Epithelial cell of proximal tubule (primary cell): Measurements from ENCODE around the gene RIPOR3. TPM values are rescaled to one million over a fixed set of nuclear protein-coding genes. Genes with fewer than 3 reads are reported as not detected.
"Not testable (repeated sequence)": the region's sequence is repeated elsewhere in the genome, so short reads cannot be mapped to it uniquely, and the experiment has no call there.

Experiments
- DNase-seq: peaks from one replicate; pipeline ENCODE4 v3.0.0-alpha.2; 2011; ENCODE audit warnings: low read depth
- H3K4me3 ChIP-seq: 2 replicates; pipeline ENCODE4 v1.5.1; 2011; ENCODE audit warnings: low read depth, mild to moderate bottlenecking, low read length
- total RNA-seq: library from RNA; depleted of rRNA; stranded (reverse); fragments of >200 nt; gene quantifications from 2 replicates; pipeline ENCODE4 v1.2.3, GENCODE V29; 2015
- TF ChIP-seq, protein P1 (sequence below): conservative IDR thresholded peaks from 2 replicates; pipeline ENCODE4 v1.5.1; 2012; ENCODE audit warnings: low read depth, mild to moderate bottlenecking, low read length

The RIPOR3 gene
- total RNA-seq, 1 donor from 2014 or later = 1.8 TPM

DNA sequence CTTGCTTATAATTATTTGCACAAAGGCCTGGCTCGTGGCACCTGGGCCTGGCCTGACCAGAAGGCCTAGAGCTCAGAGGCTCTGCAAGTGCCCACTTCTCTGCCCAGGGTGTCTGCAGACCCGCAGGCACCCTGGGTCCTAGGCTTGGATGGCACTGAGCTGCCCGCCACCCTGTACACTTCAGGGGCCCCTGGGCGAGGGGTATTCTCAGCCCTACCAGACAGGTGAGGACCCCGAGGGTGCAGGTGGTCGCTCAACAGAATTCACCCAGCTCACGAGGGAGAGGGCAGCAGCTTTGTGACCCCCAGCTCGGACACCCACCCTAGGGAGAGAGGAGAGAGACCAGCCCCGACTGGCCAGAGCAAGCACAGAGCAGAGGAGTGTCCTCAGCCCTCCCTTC, 83.9 kb downstream of the RIPOR3 start:
- TF ChIP-seq, protein P1, sequence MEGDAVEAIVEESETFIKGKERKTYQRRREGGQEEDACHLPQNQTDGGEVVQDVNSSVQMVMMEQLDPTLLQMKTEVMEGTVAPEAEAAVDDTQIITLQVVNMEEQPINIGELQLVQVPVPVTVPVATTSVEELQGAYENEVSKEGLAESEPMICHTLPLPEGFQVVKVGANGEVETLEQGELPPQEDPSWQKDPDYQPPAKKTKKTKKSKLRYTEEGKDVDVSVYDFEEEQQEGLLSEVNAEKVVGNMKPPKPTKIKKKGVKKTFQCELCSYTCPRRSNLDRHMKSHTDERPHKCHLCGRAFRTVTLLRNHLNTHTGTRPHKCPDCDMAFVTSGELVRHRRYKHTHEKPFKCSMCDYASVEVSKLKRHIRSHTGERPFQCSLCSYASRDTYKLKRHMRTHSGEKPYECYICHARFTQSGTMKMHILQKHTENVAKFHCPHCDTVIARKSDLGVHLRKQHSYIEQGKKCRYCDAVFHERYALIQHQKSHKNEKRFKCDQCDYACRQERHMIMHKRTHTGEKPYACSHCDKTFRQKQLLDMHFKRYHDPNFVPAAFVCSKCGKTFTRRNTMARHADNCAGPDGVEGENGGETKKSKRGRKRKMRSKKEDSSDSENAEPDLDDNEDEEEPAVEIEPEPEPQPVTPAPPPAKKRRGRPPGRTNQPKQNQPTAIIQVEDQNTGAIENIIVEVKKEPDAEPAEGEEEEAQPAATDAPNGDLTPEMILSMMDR = no peak
- DNase-seq = no peak
- no peak overlapping the region for H3K4me3 ChIP-seq

DNA sequence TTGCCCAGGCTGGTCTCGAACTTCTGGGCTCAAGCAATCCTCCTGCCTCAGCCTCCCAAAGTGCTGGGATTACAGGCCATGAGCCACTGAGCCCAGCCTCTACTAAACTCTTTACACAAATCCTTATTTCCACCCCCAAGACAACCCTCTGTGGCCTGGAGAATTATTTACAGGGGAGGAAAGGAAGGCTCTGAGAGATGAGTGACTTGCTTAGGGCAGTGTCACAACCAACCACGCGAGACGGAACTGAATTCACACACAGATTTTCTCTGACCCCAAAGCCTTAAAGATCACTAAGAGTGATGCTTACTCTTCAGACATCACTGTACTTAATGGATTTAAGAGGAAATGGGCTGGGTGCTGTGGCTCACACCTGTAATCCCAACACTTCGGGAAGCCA, 86.2 kb downstream of the RIPOR3 start:
- TF ChIP-seq, protein P1 = no peak
- DNase-seq = no peak
- H3K4me3 ChIP-seq = no peak overlapping the region

DNA sequence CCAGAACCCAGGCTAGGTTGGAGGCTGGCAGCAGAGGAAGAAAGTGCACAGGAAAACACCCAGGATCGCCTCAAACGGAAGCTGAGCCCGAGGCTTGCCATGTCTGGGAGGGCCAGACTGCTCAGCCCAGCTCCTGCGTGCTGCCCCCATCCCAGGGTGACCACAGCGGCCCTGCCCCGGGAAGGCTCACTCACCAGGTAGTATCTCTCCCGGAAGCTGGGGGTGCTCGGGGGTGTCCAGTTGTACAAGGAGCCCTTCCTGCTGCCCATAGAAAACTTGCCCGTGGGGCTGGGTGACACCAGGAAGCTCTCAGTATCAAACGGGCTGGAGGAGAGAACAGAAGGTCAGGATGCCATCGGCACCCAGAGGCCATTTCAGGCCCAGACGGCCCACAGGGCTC, 86.9 kb downstream of the RIPOR3 start:
- no peak overlapping the region for H3K4me3 ChIP-seq
- DNase-seq = no peak
- TF ChIP-seq, protein P1 = no peak

DNA sequence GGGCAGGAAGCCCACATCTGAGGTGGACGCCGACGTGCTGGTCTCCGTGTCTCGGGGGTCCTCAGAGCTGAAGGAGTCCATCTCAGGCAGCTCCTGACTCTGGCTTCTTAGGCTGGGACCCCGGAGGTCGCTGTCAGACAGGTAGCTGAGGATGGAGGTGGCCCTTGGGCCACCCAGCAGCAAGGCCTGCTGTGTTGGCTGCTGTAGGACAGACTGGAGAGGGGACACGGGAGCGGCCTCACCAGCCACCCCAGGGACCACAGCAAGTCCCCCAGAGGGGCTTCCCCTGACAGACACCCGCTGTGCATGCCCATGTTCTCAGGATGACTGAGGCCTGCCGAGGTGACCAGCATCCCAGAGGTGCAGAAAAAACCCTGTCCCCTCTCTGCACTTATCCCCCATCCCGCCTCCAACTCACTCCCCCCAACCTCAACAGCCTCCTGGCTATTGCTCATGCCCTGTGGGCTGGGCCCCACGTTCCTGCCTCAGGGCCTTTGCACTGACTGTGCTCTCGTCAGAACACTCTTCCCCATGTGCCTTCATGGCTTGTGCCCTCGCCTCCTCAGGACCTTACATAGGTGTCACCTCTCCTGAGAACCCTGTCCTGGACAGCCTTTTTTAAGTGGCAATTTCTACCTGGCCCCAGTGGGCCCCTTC, 88.8 kb downstream of the RIPOR3 start:
- TF ChIP-seq, protein P1 = no peak

DNA sequence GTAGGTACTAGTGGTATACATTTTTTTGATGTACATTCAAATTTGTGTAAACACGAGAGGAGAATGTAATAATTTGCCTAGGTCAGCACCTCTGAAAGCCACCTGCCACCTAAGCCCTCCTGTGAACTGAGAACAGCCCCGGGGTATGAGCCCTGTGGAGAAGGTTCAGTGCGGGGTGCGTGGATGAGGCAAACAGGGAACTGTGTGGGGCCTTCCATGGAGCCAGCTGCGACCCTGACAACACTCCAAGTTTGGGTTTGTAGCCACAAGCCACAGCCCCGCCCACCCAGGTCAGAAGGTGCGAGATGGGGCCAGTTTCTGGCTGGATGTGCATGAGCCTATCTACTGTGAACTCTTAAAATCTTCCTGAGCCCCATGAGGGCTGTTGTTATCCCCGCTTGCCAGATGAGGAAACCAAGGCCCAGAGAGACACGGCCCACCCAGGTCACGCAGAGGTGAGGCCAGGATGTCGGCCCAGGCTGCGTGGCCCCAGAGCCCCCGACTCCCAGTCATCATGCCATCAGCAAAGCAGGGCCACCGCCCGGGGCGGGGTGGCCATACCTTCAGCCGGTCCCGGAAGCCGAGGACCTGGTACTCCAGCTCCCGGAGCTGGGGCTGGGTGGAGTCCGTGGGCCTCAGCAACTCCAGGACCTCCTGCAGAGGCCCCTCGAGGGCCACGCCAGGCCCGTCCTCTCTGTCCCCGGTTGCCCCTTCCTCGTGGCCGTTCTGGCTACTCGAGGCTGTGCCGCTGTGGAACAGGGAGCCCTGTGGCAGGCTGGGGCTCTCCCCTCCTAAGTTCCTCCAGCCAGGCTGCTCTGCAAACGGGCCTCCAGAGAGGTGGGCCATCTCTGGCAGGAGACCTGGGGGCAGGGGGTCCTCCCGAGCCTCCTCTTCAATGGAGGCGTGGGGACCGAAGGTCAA, 89.6 kb downstream of the RIPOR3 start:
- DNase-seq = no peak
- no peak overlapping the region for H3K4me3 ChIP-seq
- TF ChIP-seq, protein P1 = no peak

More for the DNA sequence above, 88.8 kb downstream of the RIPOR3 start:
- no peak overlapping the region for H3K4me3 ChIP-seq
- DNase-seq = no peak

DNA sequence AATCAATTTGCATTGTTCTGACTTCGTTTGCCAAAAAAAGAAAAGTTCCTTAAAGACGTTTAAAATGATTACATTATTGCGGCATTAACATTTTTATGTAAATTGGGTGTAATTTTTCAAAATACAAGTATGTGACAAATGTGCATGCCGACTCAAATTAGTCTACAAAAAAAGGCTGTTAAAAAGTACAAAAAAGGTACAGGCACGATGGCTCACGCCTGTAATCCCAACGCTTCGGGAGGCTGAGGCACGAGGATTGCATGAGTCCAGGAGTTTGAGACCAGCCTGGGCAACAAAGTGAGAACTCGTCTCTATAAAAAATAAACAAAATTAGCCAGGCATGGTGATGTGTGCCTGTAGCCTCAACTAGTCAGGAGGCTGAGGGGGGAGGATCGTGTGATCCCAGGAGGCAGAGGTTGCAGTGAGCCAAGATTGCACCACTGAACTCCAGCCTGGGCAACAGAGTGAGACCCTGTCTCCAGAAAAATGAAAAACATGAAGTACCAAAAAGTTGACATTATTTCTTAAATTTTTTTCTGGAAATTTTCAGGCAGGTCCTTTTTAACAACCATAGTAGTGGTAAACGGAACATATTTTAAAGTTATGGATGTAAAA, 91.0 kb downstream of the RIPOR3 start:
- TF ChIP-seq, protein P1 = no peak
- DNase-seq = no peak
- H3K4me3 ChIP-seq = no peak overlapping the region

DNA sequence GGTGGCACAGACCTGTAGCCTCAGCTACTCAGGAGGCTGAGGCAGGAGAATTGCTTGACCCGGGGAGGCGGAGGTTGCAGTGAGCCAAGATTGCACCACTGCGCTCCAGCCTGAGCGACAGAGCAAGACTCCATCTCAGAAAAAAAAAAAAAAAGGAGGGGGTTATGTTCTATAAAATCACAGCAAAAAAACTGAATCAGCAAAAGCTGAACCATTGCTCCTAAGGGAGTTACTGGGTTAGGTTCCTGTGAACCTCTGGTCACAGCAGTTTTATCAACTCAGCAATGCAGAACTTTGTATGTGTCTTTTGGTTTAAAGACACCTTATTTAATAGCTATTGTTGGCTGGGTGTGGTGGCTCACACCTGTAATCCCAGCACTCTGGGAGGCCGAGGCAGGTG, 92.6 kb downstream of the RIPOR3 start:
- H3K4me3 ChIP-seq, DNase-seq: not testable (repeated sequence)
